ENCODE measurements around the gene SET. TPM values are rescaled to one million over a fixed set of nuclear protein-coding genes. Genes with fewer than 3 reads are reported as not detected.
A peak's percentile ranks its signal among the peaks of the same experiment; 100 is the strongest.

Gene SET
- total RNA-seq, 1 experiment from 2014 or later: 745 TPM

DNA sequence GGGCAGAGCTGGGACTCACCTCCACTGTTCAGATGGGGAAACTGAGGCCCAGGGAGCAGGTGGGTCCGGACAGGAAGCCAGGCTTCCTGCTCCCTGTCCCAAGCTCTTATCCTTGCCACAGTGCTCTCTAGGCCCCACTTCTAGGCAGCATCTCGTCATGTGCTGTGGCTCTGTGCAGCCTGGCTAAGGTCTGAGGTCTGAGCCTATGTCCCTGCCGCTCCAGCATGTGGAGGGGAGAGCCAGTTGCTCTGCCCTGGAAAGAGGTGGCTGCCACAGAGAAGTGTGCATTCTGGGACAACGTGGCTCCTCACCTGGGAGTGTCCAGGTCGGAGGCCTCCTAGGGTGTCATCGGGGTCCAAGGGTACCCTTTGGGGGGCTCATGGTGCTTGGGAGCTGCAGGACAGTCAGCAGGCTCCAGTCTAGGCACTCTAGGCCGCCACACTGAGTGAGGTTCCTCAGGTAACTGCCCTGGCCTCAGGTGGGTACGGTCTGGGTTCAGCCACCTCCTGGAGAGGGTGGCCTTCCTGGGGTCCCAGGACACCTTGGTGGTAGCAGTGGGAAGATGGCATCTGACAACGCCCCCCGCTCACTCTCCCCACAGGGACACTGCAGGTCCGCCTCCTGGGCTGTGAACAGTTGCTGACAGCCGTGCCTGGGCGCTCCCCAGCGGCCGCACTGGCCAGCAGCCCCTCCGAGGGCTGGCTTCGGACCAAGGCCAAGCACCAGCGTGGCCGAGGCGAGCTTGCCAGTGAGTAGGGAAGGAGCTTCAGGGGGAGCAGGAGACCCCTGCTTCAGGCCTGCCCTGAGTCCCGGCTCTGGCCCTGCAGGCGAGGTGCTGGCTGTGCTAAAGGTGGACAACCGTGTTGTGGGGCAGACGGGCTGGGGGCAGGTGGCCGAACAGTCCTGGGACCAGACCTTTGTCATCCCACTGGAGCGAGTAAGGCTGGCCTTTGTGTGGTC, 23.7 kb downstream of the SET start:
- BruUV-seq (replicated peaks): no TSS peak

DNA sequence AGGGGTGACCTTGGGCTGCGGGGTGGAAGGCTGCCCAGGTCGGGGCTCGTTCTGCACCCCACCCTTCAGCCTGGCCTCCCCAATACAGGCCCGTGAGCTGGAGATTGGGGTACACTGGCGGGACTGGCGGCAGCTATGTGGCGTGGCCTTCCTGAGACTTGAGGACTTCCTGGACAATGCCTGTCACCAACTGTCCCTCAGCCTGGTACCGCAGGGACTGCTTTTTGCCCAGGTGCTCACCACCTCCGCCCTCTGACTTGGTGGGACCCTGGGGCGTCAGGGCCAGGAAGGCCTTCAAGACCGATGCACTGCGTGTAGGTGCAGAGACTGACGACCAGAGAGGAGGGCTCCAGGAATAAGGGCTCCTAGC, 24.4 kb downstream of the SET start:
- no peaks in the 10 kb centered on the region for H3K36me3 ChIP-seq (ENCODE audit: control insufficient read depth, insufficient read depth, low read length)
- no peaks in the 10 kb centered on the region for H3K27me3 ChIP-seq (replicated peaks; ENCODE audit: control insufficient read depth, insufficient read depth, low read length)
- Mint-ChIP-seq H3K4me1 (ENCODE audit: low read depth, unreplicated experiment) (peaks cover 6% of the 10 kb centered on the region), H3K4me3 (ENCODE audit: unreplicated experiment) (no peak overlapping the region), H3K27ac (ENCODE audit: unreplicated experiment) (no peak overlapping the region), H3K36me3 (ENCODE audit: insufficient read depth, unreplicated experiment) (peaks cover 5% of the 10 kb centered on the region), H3K27me3 (ENCODE audit: insufficient read depth, unreplicated experiment) (no peaks in the 10 kb centered on the region), H3K9me3 (ENCODE audit: unreplicated experiment) (no peaks in the 10 kb centered on the region)
- DNase-seq: peak in 1 of 2 experiments; percentile 31
- intact Hi-C loops (cut with micrococcal nuclease; ENCODE audit: unreplicated experiment): no loop called here
- no TSS peak for BruUV-seq (replicated peaks)
- TF ChIP-seq, protein P1, sequence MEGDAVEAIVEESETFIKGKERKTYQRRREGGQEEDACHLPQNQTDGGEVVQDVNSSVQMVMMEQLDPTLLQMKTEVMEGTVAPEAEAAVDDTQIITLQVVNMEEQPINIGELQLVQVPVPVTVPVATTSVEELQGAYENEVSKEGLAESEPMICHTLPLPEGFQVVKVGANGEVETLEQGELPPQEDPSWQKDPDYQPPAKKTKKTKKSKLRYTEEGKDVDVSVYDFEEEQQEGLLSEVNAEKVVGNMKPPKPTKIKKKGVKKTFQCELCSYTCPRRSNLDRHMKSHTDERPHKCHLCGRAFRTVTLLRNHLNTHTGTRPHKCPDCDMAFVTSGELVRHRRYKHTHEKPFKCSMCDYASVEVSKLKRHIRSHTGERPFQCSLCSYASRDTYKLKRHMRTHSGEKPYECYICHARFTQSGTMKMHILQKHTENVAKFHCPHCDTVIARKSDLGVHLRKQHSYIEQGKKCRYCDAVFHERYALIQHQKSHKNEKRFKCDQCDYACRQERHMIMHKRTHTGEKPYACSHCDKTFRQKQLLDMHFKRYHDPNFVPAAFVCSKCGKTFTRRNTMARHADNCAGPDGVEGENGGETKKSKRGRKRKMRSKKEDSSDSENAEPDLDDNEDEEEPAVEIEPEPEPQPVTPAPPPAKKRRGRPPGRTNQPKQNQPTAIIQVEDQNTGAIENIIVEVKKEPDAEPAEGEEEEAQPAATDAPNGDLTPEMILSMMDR (IDR thresholded peaks at IDR 0.05; ENCODE audit: insufficient read depth in 1 of 2, low read depth in 1 of 2, low read length in 1 of 2, severe bottlenecking in 1 of 2, unreplicated experiment in 1 of 2): no peak
- no peak overlapping the region for H3K4me3 ChIP-seq (ENCODE audit: low read depth, low read length)
- no peaks in the 10 kb centered on the region for H3K9me3 ChIP-seq
- peaks cover 5% of the 10 kb centered on the region; the same call in 1 of the 2 replicates for H3K4me1 ChIP-seq
- CTCF ChIA-PET: no interaction called here
- POLR2A ChIA-PET: no interaction called here

More for the DNA sequence above, 23.7 kb downstream of the SET start:
- Mint-ChIP-seq H3K4me3 (ENCODE audit: unreplicated experiment) (no peak overlapping the region), H3K27me3 (ENCODE audit: insufficient read depth, unreplicated experiment) (no peaks in the 10 kb centered on the region), H3K27ac (ENCODE audit: unreplicated experiment) (no peak overlapping the region), H3K36me3 (ENCODE audit: insufficient read depth, unreplicated experiment) (peaks cover 5% of the 10 kb centered on the region), H3K9me3 (ENCODE audit: unreplicated experiment) (no peaks in the 10 kb centered on the region), H3K4me1 (ENCODE audit: low read depth, unreplicated experiment) (no peaks in the 10 kb centered on the region)
- TF ChIP-seq, protein P1 (IDR thresholded peaks at IDR 0.05; ENCODE audit: insufficient read depth in 1 of 2, low read depth in 1 of 2, low read length in 1 of 2, severe bottlenecking in 1 of 2, unreplicated experiment in 1 of 2): no peak
- Histone ChIP-seq H3K4me1 (no peaks in the 10 kb centered on the region), H3K27me3 (replicated peaks; ENCODE audit: control insufficient read depth, insufficient read depth, low read length) (no peaks in the 10 kb centered on the region), H3K36me3 (ENCODE audit: control insufficient read depth, insufficient read depth, low read length) (no peaks in the 10 kb centered on the region), H3K9me3 (no peaks in the 10 kb centered on the region), H3K4me3 (ENCODE audit: low read depth, low read length) (no peak overlapping the region)
- ChIA-PET CTCF (no interaction called here), POLR2A (no interaction called here)
- peak in 1 of 2 experiments; percentile 39 for DNase-seq
- intact Hi-C loops (cut with micrococcal nuclease; ENCODE audit: unreplicated experiment): no loop called here

DNA sequence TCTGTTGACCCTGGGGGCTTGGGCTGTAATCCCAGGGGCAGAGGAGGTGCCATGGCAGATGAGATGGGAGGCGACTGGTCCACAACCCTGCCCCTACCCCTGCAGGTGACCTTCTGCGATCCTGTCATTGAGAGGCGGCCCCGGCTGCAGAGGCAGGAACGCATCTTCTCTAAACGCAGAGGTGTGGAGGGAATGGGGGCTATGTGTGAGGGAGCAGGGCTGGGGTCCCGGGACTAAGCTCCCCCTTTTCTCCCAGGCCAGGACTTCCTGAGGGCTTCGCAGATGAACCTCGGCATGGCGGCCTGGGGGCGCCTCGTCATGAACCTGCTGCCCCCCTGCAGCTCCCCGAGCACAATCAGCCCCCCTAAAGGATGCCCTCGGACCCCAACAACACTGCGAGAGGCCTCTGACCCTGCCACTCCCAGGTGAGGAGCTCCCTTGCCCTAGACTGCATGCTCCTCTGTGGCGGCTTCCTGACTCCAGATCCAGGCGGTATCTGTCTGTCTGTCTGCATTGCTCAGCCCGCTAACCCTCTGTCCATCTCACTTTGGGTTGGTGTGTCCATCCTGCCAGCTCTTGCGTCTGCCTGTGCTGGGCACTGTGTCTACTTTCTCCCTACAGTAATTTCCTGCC, 25.0 kb downstream of the SET start:
- no TSS peak for BruUV-seq (replicated peaks)
- peaks cover 5% of the 10 kb centered on the region for H3K36me3 Mint-ChIP-seq (ENCODE audit: insufficient read depth, unreplicated experiment)
- Histone ChIP-seq H3K4me3 (ENCODE audit: low read depth, low read length) (no peak overlapping the region), H3K36me3 (ENCODE audit: control insufficient read depth, insufficient read depth, low read length) (no peaks in the 10 kb centered on the region), H3K27me3 (replicated peaks; ENCODE audit: control insufficient read depth, insufficient read depth, low read length) (no peaks in the 10 kb centered on the region), H3K4me1 (peaks cover 8% of the 10 kb centered on the region; the same call in 1 of the 2 replicates), H3K9me3 (no peaks in the 10 kb centered on the region)
- ChIA-PET POLR2A (no interaction called here), CTCF (no interaction called here)
- no peak overlapping the region for H3K4me3 Mint-ChIP-seq (ENCODE audit: unreplicated experiment)
- intact Hi-C loops (cut with micrococcal nuclease; ENCODE audit: unreplicated experiment): no loop called here
- H3K27me3 Mint-ChIP-seq (ENCODE audit: insufficient read depth, unreplicated experiment): no peaks in the 10 kb centered on the region
- TF ChIP-seq, protein P1 (IDR thresholded peaks at IDR 0.05; ENCODE audit: insufficient read depth in 1 of 2, low read depth in 1 of 2, low read length in 1 of 2, severe bottlenecking in 1 of 2, unreplicated experiment in 1 of 2): no peak
- H3K4me1 Mint-ChIP-seq (ENCODE audit: low read depth, unreplicated experiment): peaks cover 6% of the 10 kb centered on the region
- peak in 1 of 2 experiments; percentile 27 for DNase-seq
- no peaks in the 10 kb centered on the region for H3K9me3 Mint-ChIP-seq (ENCODE audit: unreplicated experiment)
- no peak overlapping the region for H3K27ac Mint-ChIP-seq (ENCODE audit: unreplicated experiment)

All from Caco-2 (cell line).